ENCODE results near the gene SEMA5A.

The SEMA5A gene

GRCh38 chr5:9483779-9484178 is 62.1 kb downstream of the SEMA5A start:
- H3K36me3 ChIP-seq (ENCODE audit: control insufficient read depth in 1 of 2, insufficient read depth in 2 of 2, low read depth in 1 of 2, low read length in 2 of 2): no peaks in the 10 kb centered on the region
- H3K79me1 ChIP-seq (replicated peaks; ENCODE audit: low read length, poor library complexity, severe bottlenecking): peaks cover 20% of the 10 kb centered on the region
- peaks cover 1% of the 10 kb centered on the region for H3K9me3 ChIP-seq (ENCODE audit: control insufficient read depth, low read length)
- H3K23ac ChIP-seq (ENCODE audit: low read length in 2 of 2): no peak overlapping the region
- no peak overlapping the region for H3K4ac ChIP-seq (ENCODE audit: low read depth in 1 of 2, low read length in 2 of 2)
- H2BK15ac ChIP-seq (ENCODE audit: low read depth, poor library complexity, severe bottlenecking): no peak overlapping the region
- H3K27me3 ChIP-seq (ENCODE audit: control insufficient read depth in 1 of 2, insufficient read depth in 1 of 2, low read length in 2 of 2): no peaks in the 10 kb centered on the region
- peaks cover 3% of the 10 kb centered on the region for H3K4me1 ChIP-seq (ENCODE audit: control insufficient read depth, insufficient read depth, low read depth, low read length)
- peak overlapping the region in 1 of 2 experiments; percentile 48 for H3K18ac ChIP-seq (ENCODE audit: low read depth in 1 of 2, low read length in 2 of 2)
- H2AFZ ChIP-seq (ENCODE audit: low read depth, low read length): no peak overlapping the region
- H2BK12ac ChIP-seq (ENCODE audit: low read length in 2 of 2): no peak overlapping the region
- 60% methylated on average over 1 of the region's 3 CpGs for WGBS
- no peak overlapping the region for H3K4me2 ChIP-seq (ENCODE audit: low read length, poor library complexity, severe bottlenecking)
- H3K27ac ChIP-seq (ENCODE audit: low read length, poor library complexity, severe bottlenecking): peak overlapping the region; percentile 72
- peak overlapping the region; percentile 90 for H2BK120ac ChIP-seq (ENCODE audit: low read depth, low read length)
- H3K4me3 ChIP-seq (ENCODE audit: insufficient read depth in 1 of 2, low read depth in 1 of 2, low read length in 2 of 2): no peak overlapping the region
- H2AK5ac ChIP-seq (ENCODE audit: low read length, severe bottlenecking): no peak overlapping the region
- no peak overlapping the region for H4K91ac ChIP-seq (ENCODE audit: low read length)
- H3K9ac ChIP-seq (ENCODE audit: low read length): no peak overlapping the region
- H2BK5ac ChIP-seq (ENCODE audit: low read depth, low read length, poor library complexity, severe bottlenecking): no peak overlapping the region
- no peak overlapping the region for H4K8ac ChIP-seq (ENCODE audit: low read length)
- H3K14ac ChIP-seq (ENCODE audit: low read length in 2 of 2): no peak overlapping the region
- peak; percentile 64 for DNase-seq

GRCh38 chr5:9483243-9483642 is 62.6 kb downstream of the SEMA5A start:
- H3K14ac ChIP-seq (ENCODE audit: low read length in 2 of 2): no peak overlapping the region
- 0% methylated on average over 3 of the region's 3 CpGs for WGBS

GRCh38 chr5:9482381-9482780 is 63.5 kb downstream of the SEMA5A start:
- Histone ChIP-seq H4K91ac (ENCODE audit: low read length) (peak overlapping the region; percentile 44), H3K4me2 (ENCODE audit: low read length, poor library complexity, severe bottlenecking) (no peak overlapping the region), H3K36me3 (ENCODE audit: control insufficient read depth in 1 of 2, insufficient read depth in 2 of 2, low read depth in 1 of 2, low read length in 2 of 2) (peaks cover 0 to 3% of the 10 kb centered on the region in 2 experiments), H3K9me3 (ENCODE audit: control insufficient read depth, low read length) (peaks cover 15% of the 10 kb centered on the region), H3K4me3 (ENCODE audit: insufficient read depth in 1 of 2, low read depth in 1 of 2, low read length in 2 of 2) (no peak overlapping the region), H4K8ac (ENCODE audit: low read length) (peak overlapping the region; percentile 43), H2BK12ac (ENCODE audit: low read length in 2 of 2) (peak overlapping the region; percentile 34 to 91), H3K9ac (ENCODE audit: low read length) (no peak overlapping the region), H3K27me3 (ENCODE audit: control insufficient read depth in 1 of 2, insufficient read depth in 1 of 2, low read length in 2 of 2) (no peaks in the 10 kb centered on the region), H3K27ac (ENCODE audit: low read length, poor library complexity, severe bottlenecking) (no peak overlapping the region), H3K4ac (ENCODE audit: low read depth in 1 of 2, low read length in 2 of 2) (peak overlapping the region; percentile 36 to 71), H3K4me1 (ENCODE audit: control insufficient read depth, insufficient read depth, low read depth, low read length) (peaks cover 3% of the 10 kb centered on the region), H3K23ac (ENCODE audit: low read length in 2 of 2) (no peak overlapping the region), H3K18ac (ENCODE audit: low read depth in 1 of 2, low read length in 2 of 2) (peak overlapping the region; percentile 15 to 60), H2AK5ac (ENCODE audit: low read length, severe bottlenecking) (peak overlapping the region; percentile 63), H3K14ac (ENCODE audit: low read length in 2 of 2) (no peak overlapping the region), H2BK5ac (ENCODE audit: low read depth, low read length, poor library complexity, severe bottlenecking) (no peak overlapping the region), H2AFZ (ENCODE audit: low read depth, low read length) (no peak overlapping the region), H3K79me1 (replicated peaks; ENCODE audit: low read length, poor library complexity, severe bottlenecking) (peaks cover 24% of the 10 kb centered on the region), H2BK120ac (ENCODE audit: low read depth, low read length) (no peak overlapping the region), H2BK15ac (ENCODE audit: low read depth, poor library complexity, severe bottlenecking) (no peak overlapping the region)
- 93% methylated on average over 2 of the region's 2 CpGs for WGBS
- no peak for DNase-seq

More at GRCh38 chr5:9483243-9483642, 62.6 kb downstream of the SEMA5A start:
- H2BK5ac ChIP-seq (ENCODE audit: low read depth, low read length, poor library complexity, severe bottlenecking): no peak overlapping the region
- peak; percentile 66 for DNase-seq
- H3K9ac ChIP-seq (ENCODE audit: low read length): no peak overlapping the region
- H3K4ac ChIP-seq (ENCODE audit: low read depth in 1 of 2, low read length in 2 of 2): no peak overlapping the region
- no peak overlapping the region for H3K4me2 ChIP-seq (ENCODE audit: low read length, poor library complexity, severe bottlenecking)
- H4K8ac ChIP-seq (ENCODE audit: low read length): no peak overlapping the region
- no peak overlapping the region for H3K18ac ChIP-seq (ENCODE audit: low read depth in 1 of 2, low read length in 2 of 2)
- peaks cover 6% of the 10 kb centered on the region for H3K9me3 ChIP-seq (ENCODE audit: control insufficient read depth, low read length)
- H2AFZ ChIP-seq (ENCODE audit: low read depth, low read length): no peak overlapping the region
- H2AK5ac ChIP-seq (ENCODE audit: low read length, severe bottlenecking): no peak overlapping the region
- H3K23ac ChIP-seq (ENCODE audit: low read length in 2 of 2): no peak overlapping the region
- H3K79me1 ChIP-seq (replicated peaks; ENCODE audit: low read length, poor library complexity, severe bottlenecking): peaks cover 20% of the 10 kb centered on the region
- H2BK15ac ChIP-seq (ENCODE audit: low read depth, poor library complexity, severe bottlenecking): no peak overlapping the region
- peak overlapping the region; percentile 72 for H3K27ac ChIP-seq (ENCODE audit: low read length, poor library complexity, severe bottlenecking)
- no peak overlapping the region for H4K91ac ChIP-seq (ENCODE audit: low read length)
- no peaks in the 10 kb centered on the region for H3K36me3 ChIP-seq (ENCODE audit: control insufficient read depth in 1 of 2, insufficient read depth in 2 of 2, low read depth in 1 of 2, low read length in 2 of 2)
- peaks cover 3% of the 10 kb centered on the region for H3K4me1 ChIP-seq (ENCODE audit: control insufficient read depth, insufficient read depth, low read depth, low read length)
- no peak overlapping the region for H2BK12ac ChIP-seq (ENCODE audit: low read length in 2 of 2)
- no peak overlapping the region for H2BK120ac ChIP-seq (ENCODE audit: low read depth, low read length)
- no peaks in the 10 kb centered on the region for H3K27me3 ChIP-seq (ENCODE audit: control insufficient read depth in 1 of 2, insufficient read depth in 1 of 2, low read length in 2 of 2)
- no peak overlapping the region for H3K4me3 ChIP-seq (ENCODE audit: insufficient read depth in 1 of 2, low read depth in 1 of 2, low read length in 2 of 2)

GRCh38 chr5:9480499-9480898 is 65.4 kb downstream of the SEMA5A start:
- 60% methylated on average over 1 of the region's 3 CpGs for WGBS
- Histone ChIP-seq H3K14ac (ENCODE audit: low read length in 2 of 2) (no peak overlapping the region), H3K4me3 (ENCODE audit: insufficient read depth in 1 of 2, low read depth in 1 of 2, low read length in 2 of 2) (no peak overlapping the region), H2AFZ (ENCODE audit: low read depth, low read length) (no peak overlapping the region), H3K9ac (ENCODE audit: low read length) (no peak overlapping the region), H3K23ac (ENCODE audit: low read length in 2 of 2) (no peak overlapping the region), H3K18ac (ENCODE audit: low read depth in 1 of 2, low read length in 2 of 2) (no peak overlapping the region), H2BK15ac (ENCODE audit: low read depth, poor library complexity, severe bottlenecking) (no peak overlapping the region), H4K8ac (ENCODE audit: low read length) (no peak overlapping the region), H3K9me3 (ENCODE audit: control insufficient read depth, low read length) (peaks cover 26% of the 10 kb centered on the region), H3K4me1 (ENCODE audit: control insufficient read depth, insufficient read depth, low read depth, low read length) (peaks cover 3% of the 10 kb centered on the region), H3K4me2 (ENCODE audit: low read length, poor library complexity, severe bottlenecking) (no peak overlapping the region), H2BK5ac (ENCODE audit: low read depth, low read length, poor library complexity, severe bottlenecking) (no peak overlapping the region), H3K36me3 (ENCODE audit: control insufficient read depth in 1 of 2, insufficient read depth in 2 of 2, low read depth in 1 of 2, low read length in 2 of 2) (peaks cover 0 to 3% of the 10 kb centered on the region in 2 experiments), H2BK12ac (ENCODE audit: low read length in 2 of 2) (no peak overlapping the region), H3K4ac (ENCODE audit: low read depth in 1 of 2, low read length in 2 of 2) (no peak overlapping the region), H2BK120ac (ENCODE audit: low read depth, low read length) (no peak overlapping the region), H2AK5ac (ENCODE audit: low read length, severe bottlenecking) (no peak overlapping the region), H3K27me3 (ENCODE audit: control insufficient read depth in 1 of 2, insufficient read depth in 1 of 2, low read length in 2 of 2) (no peaks in the 10 kb centered on the region), H3K27ac (ENCODE audit: low read length, poor library complexity, severe bottlenecking) (no peak overlapping the region), H3K79me1 (replicated peaks; ENCODE audit: low read length, poor library complexity, severe bottlenecking) (peaks cover 28% of the 10 kb centered on the region), H4K91ac (ENCODE audit: low read length) (no peak overlapping the region)
- DNase-seq: no peak

Measured in mesenchymal stem cell (in vitro differentiated cells and primary cell).